ENCODE data around the gene CLPTM1.
A peak's percentile ranks its signal among the peaks of the same experiment; 100 is the strongest.
"Not testable (repeated sequence)": the region's sequence is repeated elsewhere in the genome, so short reads cannot be mapped to it uniquely, and the experiment has no call there.

Gene CLPTM1

DNA sequence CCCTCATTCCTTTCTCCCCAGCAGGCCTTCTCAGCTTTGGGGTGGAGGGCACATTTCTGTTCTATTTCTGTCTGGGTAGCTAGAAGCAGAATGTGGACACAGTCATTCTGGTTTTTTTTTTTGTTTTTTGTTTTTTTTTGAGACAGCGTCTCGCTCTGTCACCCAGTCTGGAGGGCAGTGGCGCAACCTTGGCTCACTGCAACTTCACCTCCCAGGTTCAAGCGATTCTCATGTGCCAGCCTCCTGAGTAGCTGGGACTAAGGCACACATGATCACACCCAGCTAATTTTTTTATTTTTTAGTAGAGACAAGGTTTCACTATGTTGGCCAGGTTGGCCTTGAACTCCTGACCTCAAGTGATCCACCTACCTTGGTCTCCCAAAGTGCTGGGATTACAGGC is 20.3 kb downstream of the CLPTM1 start:
- DNase-seq (ENCODE audit: low read depth): no peak

- DNase-seq (ENCODE audit: low read depth): no peak
These were observed 28.8 kb downstream of the CLPTM1 start for GRCh38 chr19:44984005-44984404.

GRCh38 chr19:44985445-44985844 is 30.3 kb downstream of the CLPTM1 start:
- no peak for DNase-seq (ENCODE audit: low read depth)

DNA sequence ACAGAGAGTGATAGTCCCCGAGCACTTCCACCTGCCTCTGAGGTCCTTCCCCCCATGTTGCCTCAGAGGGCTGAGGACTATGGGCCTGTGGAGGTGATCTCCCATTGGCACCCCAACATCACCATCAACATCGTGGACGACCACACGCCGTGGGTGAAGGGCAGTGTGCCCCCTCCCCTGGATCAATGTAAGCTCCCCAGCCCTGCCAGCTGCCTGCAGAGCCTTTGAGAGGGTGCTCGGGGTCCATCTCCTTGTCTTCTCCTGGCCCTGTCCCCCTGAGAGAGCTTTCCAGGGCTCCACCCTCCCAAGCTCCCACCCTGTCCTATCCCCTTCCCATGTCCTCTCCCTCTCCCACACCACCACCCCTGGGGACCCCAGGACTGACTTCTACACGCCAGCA is 31.2 kb downstream of the CLPTM1 start:
- DNase-seq (ENCODE audit: low read depth): no peak

DNA sequence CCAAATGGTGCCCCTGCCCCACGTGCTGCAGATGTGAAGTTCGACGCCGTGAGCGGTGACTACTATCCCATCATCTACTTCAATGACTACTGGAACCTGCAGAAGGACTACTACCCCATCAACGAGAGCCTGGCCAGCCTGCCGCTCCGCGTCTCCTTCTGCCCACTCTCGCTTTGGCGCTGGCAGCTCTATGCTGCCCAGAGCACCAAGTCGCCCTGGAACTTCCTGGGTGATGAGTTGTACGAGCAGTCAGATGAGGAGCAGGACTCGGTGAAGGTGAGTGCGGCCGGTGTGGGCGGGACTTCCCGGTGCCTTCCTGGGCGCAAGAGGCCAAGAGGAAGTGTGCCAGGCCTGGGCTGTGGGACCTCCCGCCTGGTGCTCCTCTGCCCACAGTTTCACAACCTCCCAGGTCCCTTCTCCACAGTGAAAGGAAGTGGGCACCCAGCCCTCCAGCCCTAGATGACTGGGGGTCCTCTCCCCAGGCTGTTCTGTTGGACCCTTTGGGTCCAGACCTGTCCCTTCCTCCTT is 32.0 kb downstream of the CLPTM1 start:
- DNase-seq (ENCODE audit: low read depth): no peak

GRCh38 chr19:44988273-44988672 is 33.1 kb downstream of the CLPTM1 start:
- DNase-seq (ENCODE audit: low read depth): no peak

- peak; percentile 58 for DNase-seq (ENCODE audit: low read depth)
These were observed 33.8 kb downstream of the CLPTM1 start for GRCh38 chr19:44988896-44989556.

DNA sequence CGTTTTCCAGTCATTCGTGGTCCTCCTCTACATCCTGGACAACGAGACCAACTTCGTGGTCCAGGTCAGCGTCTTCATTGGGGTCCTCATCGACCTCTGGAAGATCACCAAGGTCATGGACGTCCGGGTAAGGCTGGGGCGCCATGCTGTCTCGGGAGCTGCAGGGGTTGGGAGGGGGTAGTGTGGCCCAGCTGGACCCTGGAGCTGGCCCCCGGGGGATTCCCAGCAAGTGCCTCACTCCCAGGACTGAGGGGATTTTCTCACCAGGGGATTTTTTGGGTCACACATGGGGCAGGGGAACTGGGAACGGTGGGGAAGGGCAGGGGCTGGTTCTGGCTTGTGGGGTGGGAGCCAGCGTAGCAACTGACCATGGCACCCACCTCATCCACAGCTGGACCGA is 35.3 kb downstream of the CLPTM1 start:
- no peak for DNase-seq (ENCODE audit: low read depth)

DNA sequence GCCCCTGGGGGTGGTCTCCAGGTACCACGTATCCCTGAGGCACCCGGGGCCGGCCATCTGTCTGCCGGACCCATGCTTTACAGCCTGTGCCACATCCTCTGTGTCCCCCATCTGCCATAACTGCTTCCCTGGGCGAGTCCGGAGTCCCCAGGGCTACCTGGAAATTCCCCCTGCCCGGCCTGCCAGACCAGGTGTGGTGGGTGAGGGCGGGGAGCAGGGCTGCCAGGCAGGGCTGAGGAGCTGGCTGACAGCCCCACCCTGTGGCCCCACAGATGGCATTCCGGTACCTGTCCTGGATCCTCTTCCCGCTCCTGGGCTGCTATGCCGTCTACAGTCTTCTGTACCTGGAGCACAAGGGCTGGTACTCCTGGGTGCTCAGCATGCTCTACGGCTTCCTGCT is 35.8 kb downstream of the CLPTM1 start:
- DNase-seq (ENCODE audit: low read depth): no peak

DNA sequence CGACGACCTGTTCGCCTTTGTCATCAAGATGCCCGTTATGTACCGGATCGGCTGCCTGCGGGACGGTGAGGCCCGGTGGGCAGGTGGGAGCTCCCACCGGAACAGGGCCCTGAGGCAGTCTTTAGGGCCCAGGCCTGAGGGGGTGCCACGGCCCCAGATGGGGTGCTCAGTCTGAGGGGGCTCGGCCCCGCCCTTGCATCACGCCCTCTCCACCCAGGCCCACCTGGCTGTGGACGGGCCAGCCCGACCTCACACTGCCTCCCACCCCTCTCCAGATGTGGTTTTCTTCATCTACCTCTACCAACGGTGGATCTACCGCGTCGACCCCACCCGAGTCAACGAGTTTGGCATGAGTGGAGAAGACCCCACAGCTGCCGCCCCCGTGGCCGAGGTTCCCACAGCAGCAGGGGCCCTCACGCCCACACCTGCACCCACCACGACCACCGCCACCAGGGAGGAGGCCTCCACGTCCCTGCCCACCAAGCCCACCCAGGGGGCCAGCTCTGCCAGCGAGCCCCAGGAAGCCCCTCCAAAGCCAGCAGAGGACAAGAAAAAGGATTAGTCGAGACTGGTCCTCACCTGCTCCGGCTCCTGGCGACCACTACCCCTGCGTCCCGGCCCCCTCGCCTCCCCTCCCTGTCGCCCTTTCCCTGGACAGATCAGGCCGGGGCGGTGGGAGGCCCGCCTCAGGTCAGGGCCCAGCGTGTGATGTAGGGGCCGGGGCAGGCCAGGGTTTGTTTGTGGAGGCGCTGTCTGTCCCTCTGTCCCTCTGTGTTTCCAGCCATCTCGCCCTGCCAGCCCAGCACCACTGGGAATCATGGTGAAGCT is 37.4 kb downstream of the CLPTM1 start:
- DNase-seq (ENCODE audit: low read depth): no peak

DNA sequence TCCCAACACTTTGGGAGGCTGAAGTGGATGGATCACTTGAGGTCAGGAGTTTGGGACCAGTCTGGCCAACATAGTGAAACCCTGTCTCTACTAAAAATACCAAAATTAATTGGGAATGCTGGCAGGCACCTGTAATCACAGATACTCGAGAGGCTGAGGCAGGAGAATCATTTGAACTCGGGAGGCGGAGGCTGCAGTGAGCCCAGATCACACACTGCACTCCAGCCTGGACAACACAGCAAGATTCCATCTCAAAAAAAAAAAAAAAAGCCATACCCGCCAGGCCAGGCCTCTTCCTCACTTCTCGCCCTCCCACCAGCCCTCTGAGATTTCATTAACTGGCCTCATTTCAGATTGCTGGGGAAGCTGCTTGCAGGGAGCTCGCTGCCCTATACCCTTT is 38.3 kb downstream of the CLPTM1 start:
- no peak for DNase-seq (ENCODE audit: low read depth)

- no peak for DNase-seq (ENCODE audit: low read depth)
These were observed 38.9 kb downstream of the CLPTM1 start for GRCh38 chr19:44993926-44994537.

- no peak for DNase-seq (ENCODE audit: low read depth)
These were observed 42.8 kb downstream of the CLPTM1 start for GRCh38 chr19:44998025-44998424.

DNA sequence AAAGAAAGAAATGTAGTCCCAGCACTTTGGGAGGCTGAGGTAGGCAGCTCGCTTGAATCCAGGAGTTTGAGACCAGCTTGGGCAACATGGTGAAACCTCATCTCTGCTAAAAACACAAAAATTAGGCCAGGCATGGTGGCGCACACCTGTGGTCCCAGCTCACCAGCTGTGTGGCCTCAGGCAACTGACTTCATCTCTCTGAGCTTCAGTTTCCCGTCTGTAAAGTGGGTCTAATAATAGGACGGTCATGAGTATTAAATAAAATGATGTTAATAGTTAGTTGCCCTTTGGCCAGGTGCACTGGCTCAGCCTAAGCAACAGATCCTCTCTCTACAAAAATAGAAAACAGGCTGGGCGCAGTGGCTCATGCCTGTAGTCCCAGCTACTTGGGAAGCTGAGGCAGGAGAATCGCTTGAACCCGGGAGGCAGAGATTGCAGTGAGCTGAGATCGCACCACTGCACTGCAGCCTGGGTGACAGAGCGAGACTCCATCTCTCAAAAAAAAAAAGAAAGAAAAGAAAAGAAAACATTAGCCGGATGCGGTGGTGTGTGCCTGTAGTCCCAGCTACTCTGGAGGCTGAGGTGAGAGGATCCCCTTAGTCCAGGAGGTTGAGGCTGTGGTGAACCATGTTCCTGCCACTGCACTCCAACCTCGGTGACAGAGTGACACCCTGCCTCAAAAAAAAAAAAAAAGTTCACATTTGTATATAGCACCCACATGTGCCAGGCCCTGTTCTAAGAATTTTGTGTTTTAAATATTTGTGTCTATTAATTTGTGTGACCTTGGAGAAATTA is 44.1 kb downstream of the CLPTM1 start:
- not testable (repeated sequence) for DNase-seq (ENCODE audit: low read depth)

- DNase-seq (ENCODE audit: low read depth): not testable (repeated sequence)
These were observed 45.5 kb downstream of the CLPTM1 start for GRCh38 chr19:45000665-45001064.

GRCh38 chr19:45001087-45001739 is 46.0 kb downstream of the CLPTM1 start, which contains the start of gene RELB:
TSS of gene RELB (plus strand) at chr19:45001464. CDS start at chr19:45001580, 116 bp downstream.
- DNase-seq (ENCODE audit: low read depth): peak; percentile 94

GRCh38 chr19:45003485-45003884 is 48.3 kb downstream of the CLPTM1 start:
- no peak for DNase-seq (ENCODE audit: low read depth)

- no peak for DNase-seq (ENCODE audit: low read depth)
These were observed 50.6 kb downstream of the CLPTM1 start for GRCh38 chr19:45005787-45006186.

DNA sequence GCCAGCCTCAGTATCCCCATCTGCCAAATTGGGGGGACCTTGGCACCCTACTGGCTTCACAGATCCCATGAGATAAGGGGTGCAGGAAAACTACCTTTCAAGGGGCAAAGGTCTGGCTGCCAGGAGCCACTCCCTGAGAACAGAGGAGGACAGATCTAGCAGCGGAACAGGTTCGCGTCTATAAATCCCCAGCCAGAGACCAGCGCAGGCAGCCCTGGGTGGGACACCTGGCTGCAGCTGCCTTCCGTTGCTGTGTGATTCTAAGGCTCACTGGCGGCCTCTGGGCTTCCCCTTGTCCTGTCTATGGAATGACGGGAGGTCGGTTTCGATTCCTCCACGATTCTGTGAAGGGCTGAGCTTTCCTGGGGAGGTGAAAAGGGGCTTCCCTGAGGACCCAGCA is 53.4 kb downstream of the CLPTM1 start:
- DNase-seq (ENCODE audit: low read depth): no peak

DNA sequence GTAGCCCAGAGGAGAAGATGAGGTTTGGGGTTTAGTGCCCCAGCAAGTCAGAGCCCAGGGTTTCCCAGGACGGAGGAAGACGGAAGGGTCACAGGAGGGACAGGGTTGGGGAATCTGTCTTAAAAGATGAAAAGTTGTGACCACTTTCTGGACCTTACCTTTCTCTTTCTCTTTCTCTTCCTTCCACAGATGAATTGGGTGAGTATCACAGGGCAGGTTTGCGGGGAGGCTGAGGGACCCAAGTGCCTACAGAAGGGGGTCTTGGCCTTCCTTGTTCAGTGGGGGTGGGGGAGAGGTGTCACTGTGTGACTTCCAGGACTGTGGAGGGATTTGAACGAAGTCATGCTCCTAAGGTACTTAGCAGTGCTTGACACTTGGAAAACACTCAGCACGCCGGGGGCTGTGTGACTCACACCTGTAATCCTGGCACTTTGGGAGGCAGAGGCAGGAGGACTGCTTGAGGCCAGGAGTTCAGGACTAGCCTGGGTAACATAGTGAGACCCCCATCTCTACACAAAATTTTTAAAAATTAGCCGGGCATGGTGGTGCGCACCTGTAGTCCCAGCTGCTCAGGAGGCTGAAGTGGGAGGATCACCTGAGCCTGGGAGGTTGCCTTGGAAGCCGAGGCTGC is 54.6 kb downstream of the CLPTM1 start:
- DNase-seq (ENCODE audit: low read depth): no peak

GRCh38 chr19:45010306-45010705 is 55.1 kb downstream of the CLPTM1 start:
- no peak for DNase-seq (ENCODE audit: low read depth)

Measured in T follicular helper cell (primary cell).